Left ventricle myocardium inferior (tissue), 1 donor: Measurements from ENCODE around the gene PICALM. TPM values are rescaled to one million over a fixed set of nuclear protein-coding genes. Genes with fewer than 3 reads are reported as not detected.

Experiments
- DNase-seq: peaks from one replicate; pipeline ENCODE4 v3.0.0-alpha.2; 2020
- H3K27ac ChIP-seq: fragments of 200-600 bp; replicated peaks from 2 replicates; pipeline ENCODE4 v1.8.0; 2021
- H3K27me3 ChIP-seq: fragments of 200-600 bp; 2 replicates; pipeline ENCODE4 v1.8.0; 2021; ENCODE audit warnings: low read depth
- H3K36me3 ChIP-seq: fragments of 200-600 bp; 2 replicates; pipeline ENCODE4 v1.8.0; 2021
- H3K4me1 ChIP-seq: fragments of 200-600 bp; 2 replicates; pipeline ENCODE4 v1.8.0; 2021
- H3K4me3 ChIP-seq: fragments of 200-600 bp; 2 replicates; pipeline ENCODE4 v1.8.0; 2021; ENCODE audit warnings: mild to moderate bottlenecking, moderate library complexity
- H3K9me3 ChIP-seq: fragments of 200-600 bp; replicated peaks from 2 replicates; pipeline ENCODE4 v1.8.0; 2021
- CTCF ChIP-seq: fragments of 200-600 bp; IDR thresholded peaks from 2 replicates; pipeline ENCODE4 v1.8.0; 2021; ENCODE audit warnings: antibody characterized with exemption, mild to moderate bottlenecking, borderline replicate concordance
- intact Hi-C: fragments of 100-400 bp; cut with micrococcal nuclease; formaldehyde crosslinking; loops from one replicate; pipeline ENCODE4 v1.11.0; 2022
- long read RNA-seq: library from polyadenylated mRNA; unstranded; transcript quantifications from one replicate; pipeline ENCODE4 v2.0.0, GENCODE V29; 2021
- total RNA-seq: library from RNA; stranded (reverse); fragmentation: NEBNext Ultra II Directional; extraction: Animal tissue kit (Norgen Biotek cat#: 25700); gene quantifications from one replicate; pipeline ENCODE4 v1.2.1, GENCODE V29; 2021
- donor health status: DM: no; HTN: yes; CAD: no; lungs with severe emphysema.

Gene PICALM, protein sequence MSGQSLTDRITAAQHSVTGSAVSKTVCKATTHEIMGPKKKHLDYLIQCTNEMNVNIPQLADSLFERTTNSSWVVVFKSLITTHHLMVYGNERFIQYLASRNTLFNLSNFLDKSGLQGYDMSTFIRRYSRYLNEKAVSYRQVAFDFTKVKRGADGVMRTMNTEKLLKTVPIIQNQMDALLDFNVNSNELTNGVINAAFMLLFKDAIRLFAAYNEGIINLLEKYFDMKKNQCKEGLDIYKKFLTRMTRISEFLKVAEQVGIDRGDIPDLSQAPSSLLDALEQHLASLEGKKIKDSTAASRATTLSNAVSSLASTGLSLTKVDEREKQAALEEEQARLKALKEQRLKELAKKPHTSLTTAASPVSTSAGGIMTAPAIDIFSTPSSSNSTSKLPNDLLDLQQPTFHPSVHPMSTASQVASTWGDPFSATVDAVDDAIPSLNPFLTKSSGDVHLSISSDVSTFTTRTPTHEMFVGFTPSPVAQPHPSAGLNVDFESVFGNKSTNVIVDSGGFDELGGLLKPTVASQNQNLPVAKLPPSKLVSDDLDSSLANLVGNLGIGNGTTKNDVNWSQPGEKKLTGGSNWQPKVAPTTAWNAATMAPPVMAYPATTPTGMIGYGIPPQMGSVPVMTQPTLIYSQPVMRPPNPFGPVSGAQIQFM
- 133 TPM for total RNA-seq
- long read RNA-seq, transcript PICALM-219 (20 exons, 3,474 nt) = major isoform, 8 of 49 reads
- long read RNA-seq, partial matches to known transcripts = 6 of 49 reads
- long read RNA-seq, other reads (novel, unspliced or antisense) = 34 of 49 reads

- intact Hi-C loops = no loop called here
- H3K9me3 ChIP-seq = no peaks in the 10 kb centered on the region
- H3K27ac ChIP-seq = peak within 1 kb of the TSS; percentile 98
- H3K4me1 ChIP-seq = peaks cover 57% of the 10 kb centered on the region
- peak within 1 kb of the TSS; percentile 94 for H3K4me3 ChIP-seq
- no peaks in the 10 kb centered on the region for H3K27me3 ChIP-seq
- no peaks in the 10 kb centered on the region for H3K36me3 ChIP-seq
- DNase-seq = peak; percentile 98
- TF ChIP-seq CTCF = no peak
Measured at GRCh38 chr11:86068951-86069407, at the start of gene PICALM. Gene PICALM (minus strand): TSS chr11:86069084. CDS start chr11:86068780, 304 bp downstream.

GRCh38 chr11:86118253-86118652 is 49.4 kb upstream of the PICALM start:
- H3K9me3 ChIP-seq = no peaks in the 10 kb centered on the region
- no peaks in the 10 kb centered on the region for H3K36me3 ChIP-seq
- H3K4me1 ChIP-seq = peaks cover 6% of the 10 kb centered on the region
- H3K4me3 ChIP-seq = no peak overlapping the region
- intact Hi-C loops = no loop called here
- H3K27me3 ChIP-seq = no peaks in the 10 kb centered on the region
- DNase-seq = no peak
- no peak overlapping the region for H3K27ac ChIP-seq
- no peak for TF ChIP-seq CTCF

GRCh38 chr11:86117712-86118063 is 48.8 kb upstream of the PICALM start:
- DNase-seq = no peak
- Histone ChIP-seq H3K36me3 (no peaks in the 10 kb centered on the region), H3K27me3 (no peaks in the 10 kb centered on the region), H3K4me3 (no peak overlapping the region), H3K4me1 (peaks cover 6% of the 10 kb centered on the region), H3K9me3 (no peaks in the 10 kb centered on the region), H3K27ac (no peak overlapping the region)
- no peak for TF ChIP-seq CTCF
- intact Hi-C loops = no loop called here

DNA sequence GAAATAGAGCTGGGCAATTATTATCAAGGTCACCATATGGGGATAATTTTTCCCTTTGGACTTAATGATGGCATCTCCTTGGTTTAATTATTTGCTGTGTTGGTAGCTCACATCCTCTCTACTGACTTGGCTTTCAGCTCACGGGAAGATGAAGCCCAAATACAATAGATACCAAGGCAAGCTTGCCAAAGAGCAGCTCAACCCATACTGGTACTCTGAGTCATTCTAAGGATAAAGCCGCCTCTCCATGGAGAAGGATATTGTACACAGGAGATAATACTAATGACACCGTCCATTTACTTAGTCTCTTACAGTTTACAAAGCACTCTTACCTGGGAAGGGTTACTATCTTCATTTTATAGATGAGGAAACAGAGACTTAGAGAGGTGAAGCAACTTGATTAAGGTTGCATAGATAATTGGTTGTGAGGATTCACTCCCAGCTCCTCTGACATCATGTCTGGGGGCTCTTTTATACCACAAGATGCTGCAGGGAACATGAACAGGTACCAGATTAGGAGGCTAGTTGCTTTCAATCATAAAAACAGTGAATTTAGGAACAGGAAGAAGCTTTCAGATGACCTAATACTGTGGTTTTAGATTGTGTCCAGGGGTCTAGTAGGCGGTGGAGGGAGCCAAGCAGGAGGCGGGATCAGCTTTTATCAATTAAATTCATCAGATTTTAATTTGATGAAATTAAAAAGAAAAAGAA is 48.3 kb upstream of the PICALM start:
- Histone ChIP-seq H3K27ac (no peak overlapping the region), H3K4me1 (peaks cover 6% of the 10 kb centered on the region), H3K27me3 (no peaks in the 10 kb centered on the region), H3K9me3 (no peaks in the 10 kb centered on the region), H3K4me3 (no peak overlapping the region), H3K36me3 (no peaks in the 10 kb centered on the region)
- no peak for TF ChIP-seq CTCF
- intact Hi-C loops = no loop called here
- no peak for DNase-seq

DNA sequence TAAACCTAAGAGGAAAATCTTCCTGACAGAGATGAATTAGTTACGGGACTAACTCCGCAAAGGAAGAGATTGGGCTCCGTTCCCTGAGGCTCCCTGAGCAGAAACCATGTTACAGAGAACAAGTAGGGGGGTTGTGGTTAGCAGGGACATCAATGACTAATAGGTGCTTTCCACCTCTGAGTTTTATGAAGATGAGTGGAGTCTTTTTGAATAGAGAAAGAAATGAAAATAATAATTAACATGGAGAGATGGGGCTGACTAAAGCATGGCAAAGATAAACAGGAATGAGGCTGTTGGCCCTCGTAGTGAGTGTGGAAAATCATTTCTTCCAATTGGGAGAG is 47.5 kb upstream of the PICALM start:
- no peak for DNase-seq
- intact Hi-C loops = no loop called here
- peaks cover 6% of the 10 kb centered on the region for H3K4me1 ChIP-seq
- no peak overlapping the region for H3K27ac ChIP-seq
- H3K36me3 ChIP-seq = no peaks in the 10 kb centered on the region
- no peaks in the 10 kb centered on the region for H3K9me3 ChIP-seq
- no peaks in the 10 kb centered on the region for H3K27me3 ChIP-seq
- H3K4me3 ChIP-seq = no peak overlapping the region
- TF ChIP-seq CTCF = no peak
